8988T (cell line): ENCODE data around the gene PDZRN3.

Source experiments
- DNase-seq: peaks from one replicate; pipeline ENCODE4 v3.0.0; 2011

Gene PDZRN3

GRCh38 chr3:73379465-73379864 is 245.3 kb downstream of the PDZRN3 start:
- no peak for DNase-seq

- no peak for DNase-seq
These were observed 246.5 kb downstream of the PDZRN3 start for GRCh38 chr3:73378207-73378606.

GRCh38 chr3:73365756-73366397 is 258.9 kb downstream of the PDZRN3 start:
- no peak for DNase-seq

DNA sequence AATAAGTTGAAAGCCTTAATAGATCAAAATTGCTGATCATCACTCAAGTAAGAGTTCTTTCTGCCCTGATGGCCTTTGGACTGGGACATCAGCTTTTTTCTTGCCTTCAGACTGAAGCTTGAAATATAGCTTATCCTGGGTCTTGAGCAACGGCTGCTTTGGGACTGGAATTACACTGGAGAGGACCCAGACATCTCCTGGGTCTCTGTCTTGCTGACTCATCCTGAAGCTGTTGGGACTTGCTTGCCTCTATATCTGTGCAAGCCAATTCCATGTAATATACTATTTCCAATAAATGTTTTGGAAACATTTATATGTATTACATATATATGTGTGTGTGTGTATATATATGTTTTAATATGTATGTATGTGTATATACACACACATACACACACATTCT is 260.2 kb downstream of the PDZRN3 start:
- no peak for DNase-seq

GRCh38 chr3:73363093-73363492 is 261.6 kb downstream of the PDZRN3 start:
- no peak for DNase-seq

DNA sequence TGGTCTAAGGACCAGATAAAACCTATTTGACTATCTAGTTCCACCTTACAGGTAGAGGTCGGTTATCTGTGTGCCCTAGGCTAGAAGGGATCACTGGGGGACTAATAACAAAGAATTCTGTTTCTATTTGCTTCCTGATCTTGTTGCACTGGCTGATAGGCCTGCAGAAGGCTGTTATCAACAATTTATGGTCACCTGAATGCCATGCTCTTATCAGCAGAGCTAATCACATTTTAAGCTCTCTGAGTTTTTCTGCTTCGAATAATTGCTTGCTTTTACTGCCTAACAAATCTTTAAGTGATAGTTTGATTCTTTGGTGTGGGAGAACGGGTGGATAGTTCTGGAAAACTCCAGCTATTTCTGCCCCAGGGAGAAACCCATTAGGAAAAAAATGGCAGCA is 263.1 kb downstream of the PDZRN3 start:
- no peak for DNase-seq

- DNase-seq = no peak
These were observed 271.0 kb downstream of the PDZRN3 start for GRCh38 chr3:73353649-73354217.

DNA sequence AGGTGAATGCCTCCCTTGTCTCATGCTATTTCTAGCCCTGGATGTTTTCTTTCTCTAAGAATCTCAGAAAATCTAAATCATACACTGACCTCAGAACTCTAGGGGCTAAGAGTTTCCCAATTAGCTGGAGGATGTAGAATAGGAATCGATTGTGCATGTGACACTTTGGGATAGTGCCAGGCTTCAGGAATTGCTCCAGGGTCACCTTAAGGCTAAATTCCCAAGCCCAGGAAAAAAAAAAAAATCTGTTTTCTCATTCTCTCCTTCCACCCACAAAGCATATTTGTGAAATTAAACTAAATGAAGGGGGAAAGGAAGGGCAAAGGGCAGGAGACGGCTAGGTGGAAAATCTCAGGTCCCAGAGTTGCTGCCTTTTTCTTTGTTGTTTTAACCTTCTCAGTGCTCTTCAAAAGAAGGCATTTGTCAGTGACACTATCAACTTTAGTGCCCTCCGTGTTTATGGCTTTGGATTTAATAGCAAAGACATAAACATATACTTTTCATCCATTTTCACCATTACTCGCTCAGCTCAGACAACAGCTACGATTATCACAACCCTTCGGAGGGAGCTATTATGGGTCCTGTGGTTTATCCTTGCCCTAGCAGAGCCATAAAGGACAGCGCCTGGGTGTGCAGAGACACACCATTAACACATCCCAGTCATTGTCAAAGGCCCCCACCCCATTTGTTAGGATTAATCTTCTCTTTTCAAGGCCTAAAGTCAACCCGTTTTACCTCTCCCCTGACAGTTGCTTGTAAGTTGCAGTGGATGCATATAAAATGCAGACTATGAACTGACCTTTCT is 271.7 kb downstream of the PDZRN3 start:
- no peak for DNase-seq

GRCh38 chr3:73351423-73352071 is 273.2 kb downstream of the PDZRN3 start:
- DNase-seq = no peak

- DNase-seq = no peak
These were observed 273.7 kb downstream of the PDZRN3 start for GRCh38 chr3:73350996-73351395.

GRCh38 chr3:73349657-73350056 is 275.1 kb downstream of the PDZRN3 start:
- no peak for DNase-seq

DNA sequence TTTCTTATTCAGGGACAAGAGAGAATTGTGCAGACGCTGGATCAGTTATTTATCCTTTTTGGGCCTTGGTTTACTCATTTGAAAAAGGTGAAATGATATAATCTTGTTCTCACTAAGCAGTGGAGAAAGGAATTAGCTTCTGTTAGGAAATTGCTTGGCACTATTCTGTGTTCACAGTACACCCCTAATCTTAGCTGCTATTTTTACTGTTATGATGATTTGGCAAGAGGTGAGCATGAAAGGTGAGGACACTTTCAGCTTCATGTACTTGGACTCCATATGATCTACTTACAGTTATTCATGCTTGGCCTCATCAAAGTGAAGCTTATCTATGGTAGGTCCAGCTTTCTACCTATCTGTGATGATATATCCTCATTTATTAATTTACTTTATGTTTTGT is 282.7 kb downstream of the PDZRN3 start:
- DNase-seq = no peak

GRCh38 chr3:73341272-73341935 is 283.3 kb downstream of the PDZRN3 start:
- no peak for DNase-seq

DNA sequence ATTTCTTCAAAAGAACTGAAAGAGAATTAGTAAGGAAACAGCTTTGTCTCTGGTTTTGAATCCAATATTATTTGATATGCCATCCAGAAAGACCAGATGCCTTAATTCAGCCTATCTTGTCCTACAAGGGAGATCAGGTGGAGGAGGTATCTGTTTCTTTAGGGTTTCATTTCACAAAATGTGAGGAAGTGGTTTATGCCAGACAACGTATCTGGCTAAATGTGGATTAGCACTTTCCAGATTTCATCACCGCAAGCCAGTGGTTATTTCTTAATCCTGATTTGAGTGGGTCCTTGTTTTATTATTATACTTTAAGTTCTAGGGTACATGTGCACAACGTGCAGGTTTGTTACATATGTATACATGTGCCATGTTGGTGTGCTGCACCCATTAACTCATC is 292.2 kb downstream of the PDZRN3 start:
- no peak for DNase-seq
